Neutrophil (primary cell): Measurements from ENCODE around the gene BMP8B.

Experiments
- H3K27ac ChIP-seq: fragments of 200-600 bp; sonication (generic); 2 replicates; pipeline ENCODE4 v1.5.1; 2016; ENCODE audit warnings: mild to moderate bottlenecking, moderate library complexity
- H3K27me3 ChIP-seq: fragments of 200-600 bp; sonication (generic); 2 replicates; pipeline ENCODE4 v1.6.0; 2016; ENCODE audit warnings: mild to moderate bottlenecking
- H3K36me3 ChIP-seq: fragments of 200-600 bp; sonication (generic); 2 replicates; pipeline ENCODE4 v1.5.1; 2017
- H3K4me1 ChIP-seq, 2 experiments: fragments of 200-600 bp in 1 of 2; sonication (generic) in 1 of 2; 1 replicate in 1 of 2; 2 replicates in 1 of 2; pipeline versions ENCODE4 v1.5.1 to v1.6.1; 2013 to 2016; ENCODE audit warnings: low read depth in 1 of 2, low read length in 1 of 2, mild to moderate bottlenecking in 1 of 2, moderate library complexity in 1 of 2; ENCODE audit not compliant: control insufficient read depth in 1 of 2, insufficient read depth in 1 of 2
- H3K4me3 ChIP-seq, 2 experiments: fragments of 200-600 bp in 1 of 2; sonication (generic) in 1 of 2; 1 replicate in 1 of 2; 2 replicates in 1 of 2; pipeline ENCODE4 v1.5.1; 2013 to 2016; ENCODE audit warnings: low read depth in 1 of 2, low read length in 1 of 2, mild to moderate bottlenecking in 1 of 2, moderate library complexity in 1 of 2
- H3K9me3 ChIP-seq: fragments of 200-600 bp; sonication (generic); 2 replicates; pipeline ENCODE4 v1.5.1; 2016
- CTCF ChIP-seq: fragments of 200-600 bp; sonication (generic); IDR thresholded peaks from 2 replicates; pipeline ENCODE4 v1.5.1; 2016; ENCODE audit warnings: antibody characterized with exemption

Gene BMP8B

DNA sequence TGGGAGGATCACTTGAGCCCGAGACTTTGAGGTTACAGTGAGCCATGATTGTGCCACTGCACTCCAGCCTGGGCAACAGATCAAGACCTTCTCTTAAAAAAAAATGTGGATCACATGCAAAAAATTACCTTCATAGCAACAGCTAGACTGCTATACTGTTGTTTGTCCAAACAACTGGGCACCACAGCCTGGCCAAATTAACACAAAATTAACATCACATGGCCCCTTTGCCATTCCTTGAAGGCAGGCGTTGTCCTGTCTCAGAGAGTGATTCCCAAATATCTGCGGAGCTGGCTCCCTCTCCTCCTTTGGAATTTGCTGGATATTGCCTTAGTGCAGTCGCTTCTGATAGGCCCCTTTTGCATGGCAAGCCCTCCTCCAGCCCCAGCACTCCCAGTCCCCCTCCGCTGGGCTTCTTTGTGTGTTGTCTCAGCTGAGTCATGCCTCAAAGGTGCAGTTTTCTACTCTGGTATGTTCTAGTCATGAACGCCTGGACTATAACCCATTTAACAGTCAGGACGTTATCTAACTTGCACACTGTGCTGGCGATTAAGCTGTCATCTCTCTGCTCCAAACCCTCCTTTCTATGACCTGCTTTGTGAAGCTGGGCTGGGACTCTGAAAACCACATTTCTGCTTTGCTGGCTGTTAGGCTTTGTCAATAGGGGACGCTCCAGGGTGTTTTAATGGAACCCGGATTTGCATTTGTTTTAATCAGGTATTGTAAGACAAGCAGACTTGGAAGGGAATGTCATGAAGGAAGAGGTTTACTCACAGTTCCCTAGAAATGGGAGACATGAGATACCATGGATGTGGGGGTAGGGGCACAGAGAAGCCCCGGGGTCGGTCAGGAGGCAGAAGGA lies 77.3 kb downstream of the BMP8B start:
- no peak overlapping the region for H3K4me3 ChIP-seq
- H3K9me3 ChIP-seq, result no peaks in the 10 kb centered on the region
- no peak overlapping the region for H3K27ac ChIP-seq
- no peaks in the 10 kb centered on the region for H3K27me3 ChIP-seq
- H3K4me1 ChIP-seq, result peaks cover 50 to 63% of the 10 kb centered on the region in 2 experiments
- no peak for TF ChIP-seq CTCF
- no peaks in the 10 kb centered on the region for H3K36me3 ChIP-seq

- Histone ChIP-seq H3K27ac (no peak overlapping the region), H3K4me3 (no peak overlapping the region), H3K36me3 (no peaks in the 10 kb centered on the region), H3K9me3 (no peaks in the 10 kb centered on the region), H3K27me3 (no peaks in the 10 kb centered on the region), H3K4me1 (peaks cover 30 to 43% of the 10 kb centered on the region in 2 experiments)
- TF ChIP-seq CTCF, result no peak
Measured at GRCh38 chr1:39707506-39707905, 81.2 kb downstream of the BMP8B start.
